Loucy (cell line): Measurements from ENCODE around the gene KRT13.

ENCODE experiments used
- H2AFZ ChIP-seq: fragments of 200-600 bp; sonication (generic); 2 replicates; pipeline ENCODE4 v1.6.0; 2016; ENCODE audit warnings: antibody characterized with exemption, mild to moderate bottlenecking, low read length, moderate library complexity
- H3F3A ChIP-seq: fragments of 200-600 bp; 2 replicates; pipeline ENCODE4 v1.6.0; 2016; ENCODE audit warnings: antibody characterized with exemption, low read depth, mild to moderate bottlenecking
- H3K27me3 ChIP-seq: fragments of 200-600 bp; sonication (generic); 2 replicates; pipeline ENCODE4 v1.6.1; 2014; ENCODE audit warnings: low read length, mild to moderate bottlenecking; ENCODE audit not compliant: insufficient read depth, poor library complexity, severe bottlenecking
- H3K36me3 ChIP-seq: fragments of 200-600 bp; sonication (generic); 2 replicates; pipeline ENCODE4 v1.6.1; 2016; ENCODE audit warnings: low read length; ENCODE audit not compliant: insufficient read depth
- H3K4me1 ChIP-seq: fragments of 200-600 bp; sonication (generic); 2 replicates; pipeline ENCODE4 v1.5.1; 2014; ENCODE audit warnings: low read length, mild to moderate bottlenecking; ENCODE audit not compliant: insufficient read depth, poor library complexity, severe bottlenecking
- H3K4me2 ChIP-seq: fragments of 200-600 bp; sonication (generic); 2 replicates; pipeline ENCODE4 v1.6.0; 2014; ENCODE audit warnings: antibody characterized with exemption, low read length, low read depth, mild to moderate bottlenecking; ENCODE audit not compliant: poor library complexity, severe bottlenecking
- H3K4me3 ChIP-seq: fragments of 200-600 bp; sonication (generic); 2 replicates; pipeline ENCODE4 v1.5.1; 2014; ENCODE audit warnings: low read length, mild to moderate bottlenecking, mixed read lengths; ENCODE audit not compliant: poor library complexity, severe bottlenecking
- H3K79me2 ChIP-seq: fragments of 200-600 bp; sonication (generic); 2 replicates; pipeline ENCODE4 v1.6.1; 2014; ENCODE audit warnings: low read length; ENCODE audit not compliant: insufficient read depth
- H3K9ac ChIP-seq: fragments of 200-600 bp; sonication (generic); 2 replicates; pipeline ENCODE4 v1.6.0; 2014; ENCODE audit warnings: mild to moderate bottlenecking, low read depth, low read length, moderate library complexity; ENCODE audit not compliant: poor library complexity, severe bottlenecking
- H3K9me2 ChIP-seq: fragments of 200-600 bp; sonication (generic); replicated peaks from 2 replicates; pipeline ENCODE4 v1.6.1; 2016; ENCODE audit warnings: low read depth, low read length, mixed read lengths
- H3K9me3 ChIP-seq: fragments of 200-600 bp; sonication (generic); 2 replicates; pipeline ENCODE4 v1.6.1; 2014; ENCODE audit warnings: mild to moderate bottlenecking, antibody characterized with exemption, low read length, low read depth; ENCODE audit not compliant: insufficient read depth
- H4K20me1 ChIP-seq: fragments of 200-600 bp; sonication (generic); 2 replicates; pipeline ENCODE4 v1.6.0; 2014; ENCODE audit warnings: antibody characterized with exemption, low read length, mild to moderate bottlenecking; ENCODE audit not compliant: insufficient read depth, poor library complexity, severe bottlenecking
- CTCF ChIP-seq: fragments of 200-600 bp; sonication (generic); conservative IDR thresholded peaks from 2 replicates; pipeline ENCODE4 v1.5.1; 2014; ENCODE audit warnings: mild to moderate bottlenecking, antibody characterized with exemption, low read length
- EZH2phosphoT487 ChIP-seq: fragments of 200-600 bp; IDR thresholded peaks from 2 replicates; pipeline ENCODE4 v1.6.1; 2018; ENCODE audit warnings: antibody characterized with exemption, mild to moderate bottlenecking, moderate library complexity, borderline replicate concordance

Gene KRT13

GRCh38 chr17:41505007-41505808, at the start of gene KRT13:
Gene KRT13, minus strand, starts transcription at chr17:41505612. Its CDS starts 62 bp downstream, at chr17:41505550.
- Histone ChIP-seq H3K9ac (no peak within 1 kb of the TSS), H3K79me2 (no peaks in the 10 kb centered on the region), H4K20me1 (no peaks in the 10 kb centered on the region), H3K36me3 (no peaks in the 10 kb centered on the region), H3K9me2 (no peaks in the 10 kb centered on the region), H2AFZ (no peak within 1 kb of the TSS), H3F3A (no peaks in the 10 kb centered on the region), H3K4me1 (no peaks in the 10 kb centered on the region), H3K27me3 (no peaks in the 10 kb centered on the region), H3K4me2 (no peak within 1 kb of the TSS), H3K4me3 (no peak within 1 kb of the TSS), H3K9me3 (no peaks in the 10 kb centered on the region)
- TF ChIP-seq EZH2phosphoT487 = no peak
- TF ChIP-seq CTCF = no peak

- no peak for TF ChIP-seq CTCF
- Histone ChIP-seq H2AFZ (peak overlapping the region; percentile 33; the same call in 1 of the 2 replicates), H3K9me3 (no peaks in the 10 kb centered on the region), H3K4me2 (no peak overlapping the region), H3K9me2 (no peaks in the 10 kb centered on the region), H3K79me2 (no peaks in the 10 kb centered on the region), H3K9ac (no peak overlapping the region), H3K4me1 (no peaks in the 10 kb centered on the region), H3K36me3 (no peaks in the 10 kb centered on the region), H3K4me3 (no peak overlapping the region), H4K20me1 (no peaks in the 10 kb centered on the region), H3F3A (no peaks in the 10 kb centered on the region), H3K27me3 (peaks cover 6% of the 10 kb centered on the region)
These were observed 48.7 kb upstream of the KRT13 start for GRCh38 chr17:41553987-41554680.

GRCh38 chr17:41553176-41553575, 47.8 kb upstream of the KRT13 start:
- H3F3A ChIP-seq = no peaks in the 10 kb centered on the region
- no peak overlapping the region for H3K4me3 ChIP-seq
- H3K79me2 ChIP-seq = no peaks in the 10 kb centered on the region
- H3K9me2 ChIP-seq = no peaks in the 10 kb centered on the region
- no peaks in the 10 kb centered on the region for H4K20me1 ChIP-seq
- H3K36me3 ChIP-seq = no peaks in the 10 kb centered on the region
- peaks cover under 1% of the 10 kb centered on the region for H3K27me3 ChIP-seq
- no peaks in the 10 kb centered on the region for H3K9me3 ChIP-seq
- H3K9ac ChIP-seq = no peak overlapping the region
- no peak overlapping the region for H2AFZ ChIP-seq
- no peak for TF ChIP-seq CTCF
- no peak for TF ChIP-seq EZH2phosphoT487
- no peak overlapping the region for H3K4me2 ChIP-seq
- no peaks in the 10 kb centered on the region for H3K4me1 ChIP-seq
